HG03103 (cell line): ENCODE results near the gene RPH3AL.
"Not testable (repeated sequence)": the region's sequence is repeated elsewhere in the genome, so short reads cannot be mapped to it uniquely, and the experiment has no call there.

Experiments used
- ATAC-seq: cut with Tn5 transposase; IDR thresholded peaks from one replicate; pipeline ENCODE4 v1.9.1; 2021; ENCODE audit warnings: low read depth; ENCODE audit not compliant: unreplicated experiment

RPH3AL gene

GRCh38 chr17:285751-286422 lies 66.7 kb downstream of the RPH3AL start:
- no peak for ATAC-seq

DNA sequence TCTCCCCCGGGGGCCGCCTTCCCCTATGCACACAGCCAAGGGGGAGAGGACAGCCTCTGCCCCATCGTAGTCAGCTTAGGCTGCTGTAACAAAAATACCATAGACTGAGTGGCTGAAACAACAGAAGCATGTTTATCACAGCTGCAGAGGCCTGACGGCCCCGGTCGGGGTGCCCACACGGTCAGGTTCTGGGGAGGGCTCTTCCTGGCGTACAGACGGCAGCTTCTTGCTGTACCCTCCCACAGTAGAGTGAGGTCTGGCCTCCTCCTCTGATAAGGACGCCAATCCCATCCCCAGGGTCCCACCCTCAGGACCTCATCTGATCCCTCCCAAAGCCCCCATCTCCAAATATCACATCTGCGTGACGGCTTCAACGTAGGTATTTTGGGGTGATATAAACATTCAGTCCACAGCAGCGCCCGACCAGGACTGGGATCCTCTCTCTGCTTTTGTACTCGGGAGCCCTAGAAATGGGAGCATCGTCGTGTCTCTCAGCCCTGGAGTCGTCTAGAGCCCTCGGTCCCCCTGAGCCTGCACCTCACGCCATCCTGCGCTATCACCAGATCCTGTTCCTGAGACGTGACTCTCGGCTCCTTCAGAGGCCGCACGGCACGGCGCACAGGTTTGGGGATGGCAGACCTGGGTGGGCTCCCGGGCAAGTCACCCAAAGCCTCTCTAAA lies 67.8 kb downstream of the RPH3AL start:
- ATAC-seq, result no peak

- ATAC-seq, result no peak
Measured at GRCh38 chr17:283911-284675, 68.5 kb downstream of the RPH3AL start.

DNA sequence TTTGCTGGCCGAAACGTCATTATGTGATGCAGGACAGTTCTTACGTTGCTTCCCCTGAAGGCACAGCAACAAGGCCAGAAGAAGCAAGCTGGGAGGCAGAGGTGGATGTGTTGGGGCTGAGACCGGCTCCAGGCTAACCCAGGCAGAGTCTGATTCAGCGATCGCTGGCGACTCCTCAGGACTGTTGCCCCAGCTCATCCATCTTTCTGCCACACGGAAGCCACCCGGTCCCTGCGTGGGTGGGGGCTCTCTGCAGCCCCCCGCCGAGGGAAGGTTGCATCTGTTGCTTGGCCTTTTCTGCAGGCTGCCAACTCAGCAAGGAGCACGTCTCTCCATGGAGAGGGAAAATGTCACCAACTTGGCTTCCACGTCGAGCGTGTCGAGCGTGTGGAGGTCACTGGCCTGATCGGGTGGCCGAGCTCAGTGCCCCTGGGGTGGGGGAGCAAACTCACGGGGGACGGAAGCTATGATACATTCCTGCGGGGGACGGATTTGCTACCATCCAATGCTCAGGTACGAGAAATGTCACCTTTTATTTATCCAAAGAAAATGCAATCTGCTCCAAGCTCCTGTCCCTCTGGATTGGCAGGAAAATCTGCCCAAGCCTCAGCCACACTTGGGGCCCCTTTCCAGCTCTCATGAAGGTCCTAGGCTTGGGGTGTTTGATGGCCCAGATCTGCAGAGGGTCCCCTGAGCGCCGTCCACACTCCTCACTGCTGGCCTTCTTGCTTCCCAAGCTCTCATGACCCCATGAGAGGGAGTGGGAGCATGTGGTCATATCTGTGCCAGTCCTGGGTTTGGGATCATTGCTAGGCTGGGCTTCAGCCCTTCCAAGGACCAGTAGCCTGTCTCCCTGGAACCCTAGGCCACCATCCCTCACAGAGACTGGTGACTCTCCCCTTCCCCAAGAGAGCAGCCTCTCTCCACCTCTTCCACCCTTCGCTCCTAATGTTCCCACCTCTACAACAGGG lies 69.4 kb downstream of the RPH3AL start:
- ATAC-seq, result no peak

DNA sequence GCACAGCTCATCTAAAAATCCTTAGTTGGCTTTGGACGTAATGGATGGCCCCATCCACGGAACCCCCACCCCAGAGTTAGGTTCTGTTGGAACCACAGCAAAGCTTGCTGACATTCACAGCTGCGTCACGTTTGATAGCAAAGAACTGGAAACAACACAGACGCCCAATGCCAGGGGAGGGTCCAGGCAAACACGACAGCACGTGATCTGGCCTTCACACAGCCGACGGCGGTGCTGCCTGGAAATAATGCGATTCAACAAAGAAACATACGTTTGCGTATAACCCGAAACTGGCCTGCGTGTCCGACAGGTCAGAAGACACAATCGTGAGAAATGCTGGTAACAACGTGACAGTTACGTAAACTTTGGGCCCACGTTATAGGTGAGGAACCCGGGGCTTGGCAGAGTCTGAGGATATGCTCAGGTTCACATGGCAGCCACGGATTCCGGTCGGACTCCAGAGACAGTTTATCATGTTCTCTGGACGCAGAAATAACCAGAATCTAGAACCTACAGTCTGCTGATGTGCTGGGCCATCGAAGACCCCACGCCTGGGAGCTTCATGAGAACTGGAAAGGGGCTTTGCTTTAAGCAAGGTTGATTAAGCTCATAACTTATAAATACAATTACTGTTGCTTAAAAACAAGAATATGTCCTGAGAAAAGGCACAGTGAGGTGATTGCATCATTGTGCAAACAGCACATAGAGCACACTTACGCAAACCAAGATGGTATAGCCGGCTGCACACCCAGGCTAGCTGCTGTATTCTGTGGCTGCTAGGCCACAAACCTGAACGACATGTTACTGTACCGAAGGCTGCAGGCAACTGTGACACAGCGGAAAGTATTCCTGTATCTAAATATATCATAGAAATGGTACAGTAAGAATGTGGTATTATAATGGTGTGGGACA lies 70.4 kb downstream of the RPH3AL start:
- ATAC-seq, result no peak

DNA sequence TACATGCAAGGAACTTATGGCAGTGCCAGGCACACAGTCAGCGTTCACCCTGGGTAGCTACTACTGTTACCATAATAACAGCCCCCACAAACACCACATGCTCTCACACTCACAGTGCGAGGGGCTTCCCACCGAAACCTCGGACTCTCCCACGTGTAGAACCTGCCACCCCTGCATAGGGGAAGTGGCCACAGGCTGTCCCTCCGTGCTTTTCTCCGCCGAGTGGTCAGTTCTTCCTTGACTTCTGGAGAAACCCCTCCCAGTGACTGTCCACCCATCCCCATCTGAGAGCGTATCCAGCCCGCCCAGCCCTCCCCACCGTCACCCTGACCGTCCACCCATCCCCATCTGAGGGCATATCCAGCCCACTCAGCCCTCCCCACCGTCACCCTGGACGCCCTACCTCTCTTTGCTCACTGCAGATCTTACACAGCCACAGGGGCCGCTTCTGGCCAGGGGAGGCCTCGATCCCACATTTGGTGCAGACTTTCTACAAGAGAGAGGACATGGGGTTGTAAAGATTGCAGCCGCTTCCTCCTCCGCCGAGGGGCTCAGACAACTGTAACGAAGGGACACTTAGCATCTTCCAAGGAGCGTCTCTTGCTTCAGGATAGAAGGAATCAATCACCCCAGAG lies 71.1 kb downstream of the RPH3AL start:
- ATAC-seq, result no peak

- no peak for ATAC-seq
Measured at GRCh38 chr17:280901-281300, 71.7 kb downstream of the RPH3AL start.

GRCh38 chr17:280216-280615 lies 72.4 kb downstream of the RPH3AL start:
- no peak for ATAC-seq

DNA sequence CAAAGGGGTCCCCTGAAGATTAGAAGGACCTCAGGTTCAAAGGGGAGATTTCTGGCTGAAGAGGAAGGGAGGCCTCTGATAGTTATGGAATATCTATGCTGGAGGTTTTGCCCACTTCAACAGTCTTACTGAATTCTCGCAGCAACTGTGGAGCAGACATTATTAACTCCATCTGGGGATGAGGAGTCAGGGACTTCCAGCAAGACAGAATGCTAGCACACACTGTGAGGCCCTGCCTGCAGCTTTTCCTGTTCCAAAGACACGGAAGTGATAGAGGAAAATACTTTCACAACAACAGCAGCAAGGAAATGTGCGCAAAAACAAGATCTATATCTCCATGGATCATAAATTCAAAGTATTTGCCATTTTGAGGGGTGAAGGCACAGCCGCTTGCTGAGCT lies 72.8 kb downstream of the RPH3AL start:
- no peak for ATAC-seq

DNA sequence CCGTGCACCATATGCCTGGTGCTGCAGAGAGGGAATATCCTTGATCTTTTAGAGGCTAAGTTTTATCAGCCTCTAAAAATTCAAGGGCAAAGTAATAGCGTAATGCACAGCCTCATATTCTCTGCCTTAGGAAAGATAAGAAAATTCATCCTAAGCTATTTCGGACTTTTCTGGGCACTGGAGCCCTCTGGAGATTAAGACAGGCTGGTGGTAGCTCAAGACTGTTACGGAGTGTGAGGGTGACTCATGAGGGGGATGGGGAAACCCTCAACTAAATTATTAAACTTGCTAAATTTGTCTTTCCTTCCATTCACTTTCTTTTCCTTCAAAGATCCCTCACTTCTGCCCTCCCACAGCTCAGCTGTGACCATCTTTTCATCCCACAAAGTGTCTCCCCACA lies 73.3 kb downstream of the RPH3AL start:
- ATAC-seq, result no peak

- ATAC-seq, result no peak
Measured at GRCh38 chr17:278676-279059, 73.9 kb downstream of the RPH3AL start.

- no peak for ATAC-seq
Measured at GRCh38 chr17:278055-278675, 74.4 kb downstream of the RPH3AL start.

DNA sequence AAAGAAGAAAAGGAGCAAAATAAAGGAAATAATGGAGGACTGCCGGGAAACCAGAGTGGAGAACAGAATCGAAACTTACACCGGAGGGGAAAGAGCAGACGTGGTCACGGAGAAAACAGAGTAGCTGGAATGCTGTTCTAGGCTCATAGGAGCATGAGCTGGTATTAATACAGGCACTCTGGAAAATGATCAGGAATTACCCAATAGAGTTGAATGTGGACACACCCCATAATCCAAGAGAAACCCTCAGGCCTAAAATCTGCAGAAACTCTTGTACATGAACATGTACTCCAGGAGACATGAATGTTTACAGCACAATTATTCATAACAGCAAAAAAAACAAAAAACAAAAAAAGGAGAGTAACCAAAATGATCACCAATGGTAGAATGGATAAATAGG lies 77.7 kb downstream of the RPH3AL start:
- no peak for ATAC-seq

- no peak for ATAC-seq
Measured at GRCh38 chr17:273981-274832, 78.4 kb downstream of the RPH3AL start.

- ATAC-seq, result not testable (repeated sequence)
Measured at GRCh38 chr17:272856-273255, 79.8 kb downstream of the RPH3AL start.

- ATAC-seq, result not testable (repeated sequence)
Measured at GRCh38 chr17:271928-272623, 80.5 kb downstream of the RPH3AL start.
